DOHH2 (cell line): ENCODE measurements around the gene NFIB.

ENCODE experiments used
- H3F3A ChIP-seq: fragments of 200-600 bp; sonication (generic), shearing (Covaris generic); 2 replicates; pipeline ENCODE4 v1.6.0; 2016; ENCODE audit warnings: antibody characterized with exemption, mild to moderate bottlenecking; ENCODE audit not compliant: control insufficient read depth, insufficient read depth
- H3K27ac ChIP-seq: fragments of 200-600 bp; sonication (generic); 2 replicates; pipeline ENCODE4 v1.5.1; 2014; ENCODE audit warnings: low read depth, mild to moderate bottlenecking, low read length, moderate library complexity
- H3K27me3 ChIP-seq: fragments of 200-600 bp; sonication (generic); 2 replicates; pipeline ENCODE4 v1.6.1; 2014; ENCODE audit warnings: mild to moderate bottlenecking, low read length, mixed read lengths; ENCODE audit not compliant: control insufficient read depth
- H3K36me3 ChIP-seq: fragments of 200-600 bp; sonication (generic); 2 replicates; pipeline ENCODE4 v1.6.1; 2014; ENCODE audit warnings: mild to moderate bottlenecking, low read length, moderate library complexity, mixed read lengths; ENCODE audit not compliant: control insufficient read depth
- H3K4me1 ChIP-seq: fragments of 200-600 bp; sonication (generic); 2 replicates; pipeline ENCODE4 v1.6.1; 2014; ENCODE audit warnings: mild to moderate bottlenecking, low read length, mixed read lengths; ENCODE audit not compliant: control insufficient read depth
- H3K4me2 ChIP-seq: fragments of 200-600 bp; sonication (generic); 2 replicates; pipeline ENCODE4 v1.6.0; 2014; ENCODE audit warnings: mild to moderate bottlenecking, low read length, moderate library complexity
- H3K4me3 ChIP-seq: fragments of 200-600 bp; sonication (generic); 2 replicates; pipeline ENCODE4 v1.5.1; 2014; ENCODE audit warnings: mild to moderate bottlenecking, low read length, mixed read lengths
- H3K79me2 ChIP-seq: fragments of 200-600 bp; sonication (generic); 2 replicates; pipeline ENCODE4 v1.6.1; 2014; ENCODE audit warnings: mild to moderate bottlenecking, low read length, mixed read lengths; ENCODE audit not compliant: control insufficient read depth
- H3K9me2 ChIP-seq: fragments of 200-600 bp; sonication (generic); replicated peaks from 2 replicates; pipeline ENCODE4 v1.6.1; 2014; ENCODE audit warnings: mild to moderate bottlenecking, low read length, mixed read lengths; ENCODE audit not compliant: control insufficient read depth
- H3K9me3 ChIP-seq: fragments of 200-600 bp; sonication (generic); 2 replicates; pipeline ENCODE4 v1.6.1; 2014; ENCODE audit warnings: antibody characterized with exemption, low read length, mixed read lengths; ENCODE audit not compliant: control insufficient read depth, insufficient read depth
- H4K20me1 ChIP-seq: fragments of 200-600 bp; sonication (generic); 2 replicates; pipeline ENCODE4 v1.6.0; 2014; ENCODE audit warnings: low read depth, mild to moderate bottlenecking, antibody characterized with exemption, low read length, moderate library complexity; ENCODE audit not compliant: control insufficient read depth, insufficient read depth
- CTCF ChIP-seq: fragments of 200-600 bp; sonication (generic); IDR thresholded peaks from one replicate; pipeline ENCODE4 v1.5.1; 2014; ENCODE audit warnings: antibody characterized with exemption, mild to moderate bottlenecking, low read depth, low read length; ENCODE audit not compliant: poor library complexity, severe bottlenecking
- EZH2phosphoT487 ChIP-seq: fragments of 200-600 bp; sonication (generic); IDR thresholded peaks from 2 replicates; pipeline ENCODE4 v1.6.1; 2017; ENCODE audit warnings: borderline replicate concordance, mild to moderate bottlenecking, antibody characterized with exemption, low read length, moderate library complexity, mixed read lengths

The NFIB gene

GRCh38 chr9:14277761-14278160, 36.2 kb downstream of the NFIB start:
- Histone ChIP-seq H3K79me2 (no peaks in the 10 kb centered on the region), H3K4me2 (no peak overlapping the region), H3K36me3 (no peaks in the 10 kb centered on the region), H3F3A (no peaks in the 10 kb centered on the region), H3K27me3 (no peaks in the 10 kb centered on the region), H4K20me1 (no peaks in the 10 kb centered on the region), H3K9me2 (no peaks in the 10 kb centered on the region), H3K27ac (no peak overlapping the region), H3K9me3 (no peaks in the 10 kb centered on the region), H3K4me1 (peaks cover 12% of the 10 kb centered on the region), H3K4me3 (no peak overlapping the region)
- TF ChIP-seq CTCF (no peak), EZH2phosphoT487 (no peak)

DNA sequence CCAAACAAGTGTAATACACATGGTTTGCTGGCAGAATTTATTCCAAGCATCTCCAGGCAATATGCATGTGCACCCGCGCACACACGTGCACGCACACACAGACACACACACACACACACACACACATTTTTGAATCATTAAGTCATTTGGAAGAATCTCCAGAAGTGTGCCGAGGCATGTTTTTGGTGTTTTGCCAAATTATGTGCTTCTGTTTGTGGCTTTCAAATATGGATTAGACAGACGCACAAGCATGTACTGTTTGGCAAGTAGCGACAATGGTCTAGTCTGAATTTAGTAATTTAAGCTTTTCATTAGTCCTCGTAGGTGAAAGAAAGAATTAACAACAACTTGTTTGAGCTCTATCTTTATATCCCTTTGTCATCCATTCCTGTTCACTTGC, 36.7 kb downstream of the NFIB start:
- H3K4me1 ChIP-seq = peaks cover 12% of the 10 kb centered on the region
- H3K36me3 ChIP-seq = no peaks in the 10 kb centered on the region
- no peak overlapping the region for H3K4me3 ChIP-seq
- no peaks in the 10 kb centered on the region for H3K9me3 ChIP-seq
- H3K4me2 ChIP-seq = no peak overlapping the region
- no peak overlapping the region for H3K27ac ChIP-seq
- H3K79me2 ChIP-seq = no peaks in the 10 kb centered on the region
- TF ChIP-seq CTCF (no peak), EZH2phosphoT487 (no peak)
- no peaks in the 10 kb centered on the region for H3F3A ChIP-seq
- H3K27me3 ChIP-seq = no peaks in the 10 kb centered on the region
- no peaks in the 10 kb centered on the region for H3K9me2 ChIP-seq
- no peaks in the 10 kb centered on the region for H4K20me1 ChIP-seq

GRCh38 chr9:14275331-14275730, 38.6 kb downstream of the NFIB start:
- Histone ChIP-seq H3K4me1 (peaks cover 12% of the 10 kb centered on the region), H3K4me2 (no peak overlapping the region)

More at GRCh38 chr9:14275331-14275730, 38.6 kb downstream of the NFIB start:
- Histone ChIP-seq H3K27ac (no peak overlapping the region), H3F3A (no peaks in the 10 kb centered on the region), H3K79me2 (no peaks in the 10 kb centered on the region), H4K20me1 (no peaks in the 10 kb centered on the region), H3K27me3 (no peaks in the 10 kb centered on the region), H3K4me3 (no peak overlapping the region), H3K36me3 (no peaks in the 10 kb centered on the region), H3K9me3 (no peaks in the 10 kb centered on the region), H3K9me2 (no peaks in the 10 kb centered on the region)
- TF ChIP-seq EZH2phosphoT487 (no peak), CTCF (no peak)
